ENCODE results near the gene EFNA2. TPM values are rescaled to one million over a fixed set of nuclear protein-coding genes. Genes with fewer than 3 reads are reported as not detected.

EFNA2 gene
- total RNA-seq, 1 donor: not detected

- DNase-seq (ENCODE audit: low read depth): peak; percentile 88
- peak overlapping the region; percentile 51 for H3K4me3 ChIP-seq (ENCODE audit: low read depth, low read length)
- TF ChIP-seq CTCF (IDR thresholded peaks at IDR 0.05; ENCODE audit: insufficient read depth, low read length): peak; percentile 64
These were observed 45.6 kb upstream of the EFNA2 start for GRCh38 chr19:1239796-1240737.

- no peak for TF ChIP-seq CTCF (IDR thresholded peaks at IDR 0.05; ENCODE audit: insufficient read depth, low read length)
These were observed 44.7 kb upstream of the EFNA2 start for GRCh38 chr19:1240925-1241324.

GRCh38 chr19:1241417-1242095 is 44.1 kb upstream of the EFNA2 start, which contains the start of gene ATP5F1D:
Gene ATP5F1D (plus strand): TSS chr19:1241751. CDS start chr19:1241851, 100 bp downstream.
- peak within 1 kb of the TSS; percentile 79 for H3K4me3 ChIP-seq (ENCODE audit: low read depth, low read length)
- no peak for TF ChIP-seq CTCF (IDR thresholded peaks at IDR 0.05; ENCODE audit: insufficient read depth, low read length)
- peak; percentile 94 for DNase-seq (ENCODE audit: low read depth)

More at GRCh38 chr19:1240925-1241324, 44.7 kb upstream of the EFNA2 start:
- H3K4me3 ChIP-seq (ENCODE audit: low read depth, low read length): peak overlapping the region; percentile 18
- DNase-seq (ENCODE audit: low read depth): no peak

- H3K4me3 ChIP-seq (ENCODE audit: low read depth, low read length): peak overlapping the region; percentile 37
- DNase-seq (ENCODE audit: low read depth): peak; percentile 85
- TF ChIP-seq CTCF (IDR thresholded peaks at IDR 0.05; ENCODE audit: insufficient read depth, low read length): peak; percentile 95
These were observed 41.6 kb upstream of the EFNA2 start for GRCh38 chr19:1243768-1244692.

GRCh38 chr19:1244693-1245451 is 40.8 kb upstream of the EFNA2 start:
- no peak for TF ChIP-seq CTCF (IDR thresholded peaks at IDR 0.05; ENCODE audit: insufficient read depth, low read length)
- DNase-seq (ENCODE audit: low read depth): no peak
- H3K4me3 ChIP-seq (ENCODE audit: low read depth, low read length): peak overlapping the region; percentile 37

Measured in fibroblast of the aortic adventitia (primary cell).